HCT116 (cell line): ENCODE results near the gene RFLNA. TPM values are rescaled to one million over a fixed set of nuclear protein-coding genes. Genes with fewer than 3 reads are reported as not detected.

Experiments used
- ATAC-seq: fragments of 200-7000 bp; cut with Tn5 transposase; 2 replicates; pipeline ENCODE4 v1.9.1; 2020; ENCODE audit warnings: mild to moderate bottlenecking, moderate library complexity
- BruUV-seq: library from RNA; stranded (reverse); fragments of 400-500 nt; replicated peaks from 2 replicates; lab custom pipeline; 2021; lab: Mats Ljungman, UMichigan
- CTCF ChIA-PET: fragments of 300-600 bp; sonication (Branson Sonifier 250); formaldehyde crosslinking; loops from one replicate; lab custom pipeline; 2021; ENCODE audit warnings: antibody characterized with exemption; lab: Charles Lee
- POLR2A ChIA-PET: fragments of 300-600, 350-600 bp; sonication (Branson Sonifier 250); formaldehyde crosslinking; loops from one replicate; lab custom pipeline; 2021; ENCODE audit warnings: antibody characterized with exemption; lab: Charles Lee
- RAD21 ChIA-PET, 2 experiments: fragments of 300-600 bp; sonication (Branson Sonifier 250); formaldehyde crosslinking; loops; one replicate each; lab custom pipeline; 2023; ENCODE audit warnings: low total read pairs in 2 of 2; ENCODE audit not compliant: uncharacterized antibody in 2 of 2, unreplicated experiment in 2 of 2, low non-redundant PET in 1 of 2; lab: Charles Lee
- DNase-seq: peaks from one replicate; pipeline ENCODE4 v3.0.0-alpha.2; 2010; ENCODE audit warnings: low read depth, low spot score
- H2AFZ ChIP-seq: fragments of 200-600 bp; shearing (Covaris generic), sonication (generic); 2 replicates; pipeline ENCODE4 v1.6.1; 2017; ENCODE audit warnings: low read depth, mixed run types, mixed read lengths, antibody characterized with exemption, low read length; ENCODE audit not compliant: poor library complexity, severe bottlenecking
- H3K27ac ChIP-seq: 2 replicates; pipeline ENCODE4 v1.5.1; 2012; ENCODE audit warnings: low read depth, low read length
- H3K27me3 ChIP-seq: fragments of 200-600 bp; sonication (generic); 2 replicates; pipeline ENCODE4 v1.6.1; 2016; ENCODE audit warnings: mixed run types, low read length, mixed read lengths; ENCODE audit not compliant: insufficient read depth
- H3K36me3 ChIP-seq, 2 experiments: fragments of 200-500 bp in 1 of 2; fragments of 200-600 bp in 1 of 2; sonication (Bioruptor generic) in 1 of 2; sonication (generic) in 1 of 2; 2 replicates each; pipeline versions ENCODE4 v1.5.1 to v1.6.1; 2014 to 2016; ENCODE audit warnings: low read length in 2 of 2, inconsistent platforms in 1 of 2, mixed read lengths in 1 of 2, mixed run types in 1 of 2; ENCODE audit not compliant: insufficient read depth in 2 of 2, control insufficient read depth in 1 of 2
- H3K4me1 ChIP-seq, 2 experiments: fragments of 200-600 bp in 1 of 2; sonication (generic) in 1 of 2; 2 replicates each; pipeline versions ENCODE4 v1.5.1 to v1.6.1; 2012 to 2017; ENCODE audit warnings: low read length in 2 of 2, inconsistent platforms in 1 of 2, mild to moderate bottlenecking in 1 of 2, mixed read lengths in 1 of 2, mixed run types in 1 of 2, moderate library complexity in 1 of 2; ENCODE audit not compliant: insufficient read depth in 2 of 2, control insufficient read depth in 1 of 2
- H3K4me2 ChIP-seq: fragments of 200-600 bp; sonication (generic); 2 replicates; pipeline ENCODE4 v1.6.1; 2017; ENCODE audit warnings: mixed run types, low read length, mixed read lengths
- H3K4me3 ChIP-seq, 2 experiments: fragments of 200-600 bp in 1 of 2; sonication (generic) in 1 of 2; replicated peaks in 1 of 2; 2 replicates each; pipeline ENCODE4 v1.5.1; 2011 to 2016; ENCODE audit warnings: low read length in 2 of 2, control low read depth in 1 of 2, low read depth in 1 of 2, mild to moderate bottlenecking in 1 of 2, mixed read lengths in 1 of 2, mixed run types in 1 of 2
- H3K79me2 ChIP-seq: fragments of 200-600 bp; sonication (generic); 2 replicates; pipeline ENCODE4 v1.6.1; 2017; ENCODE audit warnings: mild to moderate bottlenecking, mixed run types, low read length, moderate library complexity, mixed read lengths; ENCODE audit not compliant: insufficient read depth
- H3K9ac ChIP-seq: fragments of 200-600 bp; sonication (generic); 2 replicates; pipeline ENCODE4 v1.6.1; 2016; ENCODE audit warnings: low read length, mixed read lengths
- H3K9me2 ChIP-seq: fragments of 200-600 bp; sonication (generic), shearing (Covaris generic); 2 replicates; pipeline ENCODE4 v1.6.1; 2017; ENCODE audit warnings: mixed run types, mild to moderate bottlenecking, moderate library complexity; ENCODE audit not compliant: insufficient read depth
- H3K9me3 ChIP-seq, 2 experiments: fragments of 200-500 bp in 1 of 2; fragments of 200-600 bp in 1 of 2; sonication (Bioruptor generic) in 1 of 2; sonication (generic) in 1 of 2; 2 replicates each; pipeline ENCODE4 v1.6.1; 2014 to 2017; ENCODE audit warnings: low read length in 2 of 2, mixed read lengths in 2 of 2, inconsistent platforms in 1 of 2, low read depth in 1 of 2, mild to moderate bottlenecking in 1 of 2, mixed run types in 1 of 2, moderate library complexity in 1 of 2; ENCODE audit not compliant: control insufficient read depth in 1 of 2, insufficient read depth in 1 of 2
- H4K20me1 ChIP-seq: fragments of 200-600 bp; sonication (generic), shearing (Covaris generic); 2 replicates; pipeline ENCODE4 v1.6.1; 2017; ENCODE audit warnings: mixed run types, mild to moderate bottlenecking, moderate library complexity; ENCODE audit not compliant: insufficient read depth
- ATF3 ChIP-seq: IDR thresholded peaks from 2 replicates; pipeline ENCODE4 v1.6.1; 2012
- CEBPB ChIP-seq: IDR thresholded peaks from 2 replicates; pipeline ENCODE4 v1.6.1; 2012; ENCODE audit warnings: low read depth
- EZH2 ChIP-seq: fragments of 200-600 bp; sonication (generic); IDR thresholded peaks from 2 replicates; pipeline ENCODE4 v1.6.1; 2017; ENCODE audit warnings: antibody characterized with exemption, mixed run types
- MAX ChIP-seq: IDR thresholded peaks from 2 replicates; pipeline ENCODE4 v1.6.1; 2012
- POLR2A ChIP-seq: IDR thresholded peaks from 2 replicates; pipeline ENCODE4 v1.7.0; 2011; ENCODE audit warnings: borderline replicate concordance; ENCODE audit not compliant: insufficient read depth, insufficient read length; ENCODE audit errors: extremely low read depth
- POLR2AphosphoS5 ChIP-seq: IDR thresholded peaks from 2 replicates; pipeline ENCODE4 v1.6.1; 2011; ENCODE audit warnings: mild to moderate bottlenecking, low read depth, low read length, moderate library complexity
- SP1 ChIP-seq: IDR thresholded peaks from 2 replicates; pipeline ENCODE4 v1.6.1; 2012; ENCODE audit warnings: low read depth
- YY1 ChIP-seq: IDR thresholded peaks from 2 replicates; pipeline ENCODE4 v1.6.1; 2011; ENCODE audit warnings: low read length, low read depth, moderate library complexity, mild to moderate bottlenecking; ENCODE audit not compliant: insufficient replicate concordance; ENCODE audit errors: extremely low read depth
- ZBTB33 ChIP-seq: IDR thresholded peaks from 2 replicates; pipeline ENCODE4 v1.6.1; 2011; ENCODE audit warnings: mild to moderate bottlenecking, low read length, moderate library complexity; ENCODE audit not compliant: insufficient replicate concordance; ENCODE audit errors: extremely low read depth
- ZFX ChIP-seq: fragments of 450-650 bp; IDR thresholded peaks from 2 replicates; pipeline ENCODE4 v1.6.1; 2017
- ZNF274 ChIP-seq: fragments of 200-500 bp; sonication (Bioruptor generic); IDR thresholded peaks from 2 replicates; pipeline ENCODE4 v1.6.1; 2014; ENCODE audit warnings: mild to moderate bottlenecking, low read depth, low read length, inconsistent platforms
- intact Hi-C: fragments of 100-400 bp; cut with micrococcal nuclease; formaldehyde crosslinking; loops from 2 replicates; pipeline ENCODE4 v1.10.0; 2022
- total RNA-seq: library from RNA; stranded (reverse); gene quantifications from one replicate; pipeline ENCODE4 v1.2.1, GENCODE V29; 2021; ENCODE audit not compliant: unreplicated experiment

The RFLNA gene
- total RNA-seq, 1 experiment from 2014 or later: not detected

- Histone ChIP-seq H3K36me3 (no peaks in the 10 kb centered on the region), H3K4me3 (no peak overlapping the region), H2AFZ (no peak overlapping the region), H3K27me3 (no peaks in the 10 kb centered on the region; the same call in 1 of the 2 replicates), H3K9me2 (no peaks in the 10 kb centered on the region), H3K79me2 (no peaks in the 10 kb centered on the region), H3K9ac (no peak overlapping the region), H4K20me1 (no peaks in the 10 kb centered on the region), H3K27ac (no peak overlapping the region), H3K4me1 (no peaks in the 10 kb centered on the region), H3K9me3 (no peaks in the 10 kb centered on the region), H3K4me2 (no peak overlapping the region)
- intact Hi-C loops: no loop called here
- CTCF ChIA-PET: no interaction called here
- no TSS peak for BruUV-seq
- TF ChIP-seq POLR2A: no peak
- TF ChIP-seq EZH2: no peak
- no peak for TF ChIP-seq ZNF274
- TF ChIP-seq POLR2AphosphoS5: no peak
- TF ChIP-seq CEBPB: no peak
- no peak for TF ChIP-seq MAX
- no peak for TF ChIP-seq ATF3
- TF ChIP-seq SP1: no peak
- TF ChIP-seq YY1: no peak
- no peak for TF ChIP-seq ZBTB33
- TF ChIP-seq ZFX: no peak
- RAD21 ChIA-PET: no interaction called here
- no peak for DNase-seq
- no peak for ATAC-seq
- POLR2A ChIA-PET: no interaction called here
These were observed 30.0 kb upstream of the RFLNA start for GRCh38 chr12:124264879-124265278.
